ENCODE results near the gene CMTM4. TPM values are rescaled to one million over a fixed set of nuclear protein-coding genes. Genes with fewer than 3 reads are reported as not detected.

CMTM4 gene
- total and polyA plus RNA-seq, 2 of the 4 experiments (the other 2 are of a cell fraction): 9.0 to 14.5 TPM

DNA sequence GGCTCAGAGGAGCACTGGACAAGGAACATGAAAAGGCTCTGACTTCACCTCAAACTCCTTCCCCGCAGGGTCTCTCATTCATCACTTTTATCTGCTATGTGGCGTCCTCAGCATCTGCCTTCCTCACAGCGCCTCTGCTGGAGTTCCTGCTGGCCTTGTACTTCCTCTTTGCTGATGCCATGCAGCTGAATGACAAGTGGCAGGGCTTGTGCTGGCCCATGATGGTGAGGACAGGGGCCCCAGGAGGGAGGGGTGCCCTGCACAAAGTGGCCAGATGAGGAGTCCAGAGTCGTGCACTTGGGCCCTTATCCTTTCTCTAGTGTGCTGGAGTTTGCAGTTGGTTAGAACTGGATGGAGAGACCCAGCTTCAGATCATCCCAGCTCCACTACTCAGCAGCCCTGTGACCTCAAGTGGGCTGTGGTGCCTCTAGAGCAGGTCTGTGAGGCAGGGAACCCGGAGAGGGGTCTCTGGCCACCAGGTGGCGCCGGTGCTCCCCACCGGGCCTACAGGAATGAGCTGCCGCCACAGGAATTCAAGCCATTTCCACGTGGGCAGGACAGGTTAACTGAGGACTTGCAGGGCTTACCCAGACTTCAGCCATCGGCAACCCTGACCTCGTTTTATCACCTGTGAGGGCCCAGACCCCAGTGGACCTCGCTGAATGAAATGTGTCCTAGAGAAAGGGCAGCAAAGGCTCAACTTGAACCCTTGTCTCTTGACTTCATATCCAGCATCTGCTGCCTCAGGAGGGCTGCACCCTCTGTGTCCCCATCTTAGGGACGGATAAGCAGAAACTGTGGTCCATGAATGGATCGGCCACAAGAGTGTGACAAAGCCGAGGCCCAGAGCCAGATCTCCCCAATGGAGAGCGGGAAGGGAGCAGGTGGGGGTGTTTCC, 88.1 kb downstream of the CMTM4 start:
- Histone ChIP-seq H3K79me1 (ENCODE audit: low read depth in 1 of 2, low read length in 2 of 2) (peaks cover 16 to 59% of the 10 kb centered on the region in 2 experiments), H3K23ac (ENCODE audit: low read depth, low read length) (peak overlapping the region; percentile 10), H3K4me2 (ENCODE audit: low read depth, low read length) (peak overlapping the region; percentile 52), H2BK5ac (ENCODE audit: low read depth, low read length, poor library complexity, severe bottlenecking) (peak overlapping the region; percentile 46), H2AFZ (replicated peaks; ENCODE audit: low read length, poor library complexity) (peak overlapping the region; percentile 58), H3K4me1 (ENCODE audit: control insufficient read depth, insufficient read depth, low read length) (peaks cover 21% of the 10 kb centered on the region), H3K14ac (replicated peaks; ENCODE audit: low read depth, low read length) (peak overlapping the region; percentile 83), H4K91ac (ENCODE audit: insufficient read depth, low read depth, low read length) (peak overlapping the region; percentile 91), H3K18ac (ENCODE audit: low read depth, low read length) (peak overlapping the region; percentile 67), H3K4ac (ENCODE audit: low read depth, low read length) (peak overlapping the region; percentile 90), H3K9me3 (ENCODE audit: control insufficient read depth, insufficient read depth, low read length) (no peaks in the 10 kb centered on the region), H3K4me3 (ENCODE audit: insufficient read depth, low read depth, low read length) (no peak overlapping the region), H3K27ac (ENCODE audit: insufficient read depth, low read length) (peak overlapping the region; percentile 19), H4K20me1 (ENCODE audit: insufficient read depth, low read length) (peaks cover 17% of the 10 kb centered on the region), H3K9ac (ENCODE audit: low read depth, low read length) (peak overlapping the region; percentile 8; the same call in 1 of the 2 replicates), H2AK9ac (replicated peaks; ENCODE audit: low read depth, low read length, poor library complexity) (peak overlapping the region; percentile 92), H3K27me3 (ENCODE audit: control insufficient read depth, insufficient read depth, low read length) (no peaks in the 10 kb centered on the region), H2BK15ac (ENCODE audit: low read depth, low read length) (peak overlapping the region; percentile 79; the same call in 1 of the 3 replicates), H2AK5ac (ENCODE audit: low read depth, low read length) (peak overlapping the region; percentile 99), H3K36me3 (ENCODE audit: control insufficient read depth, insufficient read depth, low read length) (peaks cover 43% of the 10 kb centered on the region), H4K8ac (ENCODE audit: low read depth in 2 of 2, low read length in 2 of 2) (peak overlapping the region; percentile 36 to 52), H2BK20ac (ENCODE audit: low read depth, low read length) (peak overlapping the region; percentile 75), H4K5ac (ENCODE audit: low read depth, low read length) (peak overlapping the region; percentile 61; the same call in 1 of the 2 replicates), H2BK120ac (ENCODE audit: low read depth, low read length) (peak overlapping the region; percentile 35; the same call in 1 of the 2 replicates), H3K56ac (ENCODE audit: extremely low read depth, insufficient read depth, low read length) (no peak overlapping the region), H3K9me1 (ENCODE audit: insufficient read depth, low read length) (peaks cover 10% of the 10 kb centered on the region)
- peak; percentile 86 for DNase-seq
- POLR2A ChIA-PET (ENCODE audit: unreplicated experiment): interaction anchor here (0.6 kb wide), 2 partner anchors 90 to 264 kb away, joined by 3 read pairs; no protein-coding TSS in a partner anchor
- dilution Hi-C loops (cut with HindIII; ENCODE audit: low sequenced_read_pairs, unreplicated experiment): no loop called here
- BruUV-seq (replicated peaks): no TSS peak
- CTCF ChIA-PET: interaction anchor here (0.6 to 2.0 kb wide), 12 partner anchors 9 to 1101 kb away, joined by 3 to 10 read pairs (median 4); no protein-coding TSS in a partner anchor
- ATAC-seq (ENCODE audit: low read depth): peak; percentile 49
- WGBS, 2 experiments (ENCODE audit: extremely low coverage in 2 of 2, insufficient read length in 1 of 2): 48% methylated on average over 5 of the region's 17 CpGs; no CpG with 5 or more reads in 1 of the 2 experiments
- in situ Hi-C loops (cut with MboI; ENCODE audit: low sequenced_read_pairs): no loop called here
- intact Hi-C loops (cut with micrococcal nuclease): loop anchor here (1.0 to 5.0 kb wide), 4 partner anchors 54 to 264 kb away; no protein-coding TSS in a partner anchor
- TF ChIP-seq MAZ (IDR thresholded peaks at IDR 0.05; ENCODE audit: borderline replicate concordance, low read depth, low read length) (no peak), MXI1 (IDR thresholded peaks at IDR 0.05; ENCODE audit: borderline replicate concordance, low read depth, low read length) (peak; percentile 85; the same call in 1 of the 2 replicates), RAD21 (IDR thresholded peaks at IDR 0.05; ENCODE audit: low read length) (peak; percentile 80), CHD1 (IDR thresholded peaks at IDR 0.05; ENCODE audit: low read depth, low read length) (no peak), FOS (IDR thresholded peaks at IDR 0.05; ENCODE audit: low read depth, low read length) (no peak), RFX5 (IDR thresholded peaks at IDR 0.05; ENCODE audit: low read depth, low read length) (no peak), RCOR1 (IDR thresholded peaks at IDR 0.05; ENCODE audit: insufficient replicate concordance, low read length) (peak; percentile 26), CEBPB (IDR thresholded peaks at IDR 0.05; ENCODE audit: low read depth, low read length) (no peak), NFE2L2 (IDR thresholded peaks at IDR 0.05; ENCODE audit: low read depth, low read length) (no peak), BHLHE40 (IDR thresholded peaks at IDR 0.05; ENCODE audit: low read depth, low read length) (no peak)
- TF ChIP-seq, protein P1, sequence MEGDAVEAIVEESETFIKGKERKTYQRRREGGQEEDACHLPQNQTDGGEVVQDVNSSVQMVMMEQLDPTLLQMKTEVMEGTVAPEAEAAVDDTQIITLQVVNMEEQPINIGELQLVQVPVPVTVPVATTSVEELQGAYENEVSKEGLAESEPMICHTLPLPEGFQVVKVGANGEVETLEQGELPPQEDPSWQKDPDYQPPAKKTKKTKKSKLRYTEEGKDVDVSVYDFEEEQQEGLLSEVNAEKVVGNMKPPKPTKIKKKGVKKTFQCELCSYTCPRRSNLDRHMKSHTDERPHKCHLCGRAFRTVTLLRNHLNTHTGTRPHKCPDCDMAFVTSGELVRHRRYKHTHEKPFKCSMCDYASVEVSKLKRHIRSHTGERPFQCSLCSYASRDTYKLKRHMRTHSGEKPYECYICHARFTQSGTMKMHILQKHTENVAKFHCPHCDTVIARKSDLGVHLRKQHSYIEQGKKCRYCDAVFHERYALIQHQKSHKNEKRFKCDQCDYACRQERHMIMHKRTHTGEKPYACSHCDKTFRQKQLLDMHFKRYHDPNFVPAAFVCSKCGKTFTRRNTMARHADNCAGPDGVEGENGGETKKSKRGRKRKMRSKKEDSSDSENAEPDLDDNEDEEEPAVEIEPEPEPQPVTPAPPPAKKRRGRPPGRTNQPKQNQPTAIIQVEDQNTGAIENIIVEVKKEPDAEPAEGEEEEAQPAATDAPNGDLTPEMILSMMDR (conservative IDR thresholded peaks at IDR 0.05; ENCODE audit: low read depth, low read length): peak; percentile 93
- TF ChIP-seq, protein P2, sequence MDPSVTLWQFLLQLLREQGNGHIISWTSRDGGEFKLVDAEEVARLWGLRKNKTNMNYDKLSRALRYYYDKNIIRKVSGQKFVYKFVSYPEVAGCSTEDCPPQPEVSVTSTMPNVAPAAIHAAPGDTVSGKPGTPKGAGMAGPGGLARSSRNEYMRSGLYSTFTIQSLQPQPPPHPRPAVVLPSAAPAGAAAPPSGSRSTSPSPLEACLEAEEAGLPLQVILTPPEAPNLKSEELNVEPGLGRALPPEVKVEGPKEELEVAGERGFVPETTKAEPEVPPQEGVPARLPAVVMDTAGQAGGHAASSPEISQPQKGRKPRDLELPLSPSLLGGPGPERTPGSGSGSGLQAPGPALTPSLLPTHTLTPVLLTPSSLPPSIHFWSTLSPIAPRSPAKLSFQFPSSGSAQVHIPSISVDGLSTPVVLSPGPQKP (IDR thresholded peaks at IDR 0.05; ENCODE audit: borderline replicate concordance, low read depth, low read length): no peak

Measured in IMR-90 (cell line).